B cell (primary cell): ENCODE measurements around the gene TSSC4. TPM values are rescaled to one million over a fixed set of nuclear protein-coding genes. Genes with fewer than 3 reads are reported as not detected.

ENCODE experiments used
- ATAC-seq: fragments of 200-7000 bp; cut with Tn5 transposase; one replicate; pipeline ENCODE4 v1.10.0; 2021; ENCODE audit warnings: low read depth, mild to moderate bottlenecking, moderate number of reproducible peaks, moderate library complexity
- CTCF ChIA-PET: fragments of 350-600 bp; sonication (Branson Sonifier 250); formaldehyde crosslinking; loops from one replicate; lab custom pipeline; 2021; ENCODE audit warnings: antibody characterized with exemption, inconsistent platforms; lab: Charles Lee
- POLR2A ChIA-PET: fragments of 350-600 bp; sonication (Branson Sonifier 250); formaldehyde crosslinking; loops from one replicate; lab custom pipeline; 2021; ENCODE audit warnings: antibody characterized with exemption; lab: Charles Lee
- DNase-seq: peaks from one replicate; pipeline ENCODE4 v3.0.0; 2013
- H2AFZ ChIP-seq: 2 replicates; pipeline ENCODE4 v1.6.1; 2012; ENCODE audit warnings: mild to moderate bottlenecking, low read depth, low read length; ENCODE audit not compliant: insufficient read depth, poor library complexity, severe bottlenecking
- H3K27ac ChIP-seq, 2 donors: 1 replicate in 1 of 2; 2 replicates in 1 of 2; pipeline ENCODE4 v1.5.1; 2012 to 2013; ENCODE audit warnings: low read length in 2 of 2, mild to moderate bottlenecking in 2 of 2, moderate library complexity in 1 of 2
- H3K27me3 ChIP-seq, 4 experiments: fragments of 200-600 bp in 1 of 4; sonication (generic) in 1 of 4; replicated peaks in 1 of 4; 1 replicate in 2 of 4; 2 replicates in 2 of 4; pipeline versions ENCODE4 v1.6.1 to v1.7.0; 2013 to 2016; ENCODE audit warnings: low read length in 3 of 4, mild to moderate bottlenecking in 2 of 4, mixed read lengths in 1 of 4, moderate library complexity in 1 of 4; ENCODE audit not compliant: insufficient read depth in 4 of 4, control insufficient read depth in 3 of 4; ENCODE audit errors: control extremely low read depth in 1 of 4
- H3K36me3 ChIP-seq, 2 experiments: replicated peaks in 1 of 2; 1 replicate in 1 of 2; 2 replicates in 1 of 2; pipeline versions ENCODE4 v1.6.1 to v1.7.1; 2013; ENCODE audit warnings: low read length in 1 of 2; ENCODE audit not compliant: insufficient read depth in 2 of 2, control insufficient read depth in 1 of 2; ENCODE audit errors: control extremely low read depth in 1 of 2, extremely low read depth in 1 of 2
- H3K4me1 ChIP-seq, 2 donors: fragments of 200-600 bp in 1 of 2; sonication (generic) in 1 of 2; 1 replicate in 1 of 2; 2 replicates in 1 of 2; pipeline versions ENCODE4 v1.5.1 to v1.6.1; 2013 to 2017; ENCODE audit warnings: low read length in 2 of 2; ENCODE audit not compliant: control insufficient read depth in 2 of 2, insufficient read depth in 2 of 2
- H3K4me2 ChIP-seq: replicated peaks from 2 replicates; pipeline ENCODE3; 2012; ENCODE audit warnings: mild to moderate bottlenecking, low read depth, low read length; ENCODE audit not compliant: poor library complexity, severe bottlenecking
- H3K4me3 ChIP-seq, 5 experiments: fragments of 200-600 bp in 1 of 5; sonication (generic) in 1 of 5; 1 replicate in 3 of 5; 2 replicates in 2 of 5; pipeline versions ENCODE4 v1.5.1 to v1.7.0; 2011 to 2016; ENCODE audit warnings: low read length in 4 of 5, mild to moderate bottlenecking in 4 of 5, low read depth in 2 of 5, control low read depth in 1 of 5, moderate library complexity in 1 of 5; ENCODE audit not compliant: insufficient read depth in 1 of 5; ENCODE audit errors: control extremely low read depth in 1 of 5, extremely low read depth in 1 of 5
- H3K79me2 ChIP-seq: fragments of 200-600 bp; sonication (generic); one replicate; pipeline ENCODE4 v1.6.0; 2016; ENCODE audit warnings: low read length; ENCODE audit not compliant: control insufficient read depth, insufficient read depth
- H3K9ac ChIP-seq: fragments of 200-600 bp; sonication (generic); 2 replicates; pipeline ENCODE4 v1.6.1; 2017; ENCODE audit warnings: mild to moderate bottlenecking, low read length, moderate library complexity
- H3K9me3 ChIP-seq, 3 donors: one replicate each; pipeline versions ENCODE4 v1.6.1 to v1.7.1; 2013; ENCODE audit warnings: low read length in 2 of 3; ENCODE audit not compliant: control insufficient read depth in 2 of 3, insufficient read depth in 1 of 3; ENCODE audit errors: control extremely low read depth in 1 of 3
- H4K20me1 ChIP-seq: 2 replicates; pipeline ENCODE4 v1.6.0; 2012; ENCODE audit warnings: mild to moderate bottlenecking, low read length; ENCODE audit not compliant: insufficient read depth, control insufficient read depth, poor library complexity, severe bottlenecking
- H3K27ac Mint-ChIP-seq: one replicate; pipeline ENCODE4 v1.8.0; 2021; ENCODE audit warnings: mixed read lengths
- H3K27me3 Mint-ChIP-seq: one replicate; pipeline ENCODE4 v1.8.0; 2021; ENCODE audit warnings: mixed read lengths
- H3K4me1 Mint-ChIP-seq: one replicate; pipeline ENCODE4 v1.8.0; 2021; ENCODE audit warnings: mixed read lengths
- H3K4me3 Mint-ChIP-seq: one replicate; pipeline ENCODE4 v1.8.0; 2021; ENCODE audit warnings: mixed read lengths
- H3K9me3 Mint-ChIP-seq: one replicate; pipeline ENCODE4 v1.8.0; 2022; ENCODE audit warnings: mixed read lengths; ENCODE audit not compliant: insufficient read depth
- EZH2 ChIP-seq: IDR thresholded peaks from 2 replicates; pipeline ENCODE4 v1.6.1; 2012; ENCODE audit warnings: borderline replicate concordance, low read depth, mild to moderate bottlenecking, moderate library complexity, low read length; ENCODE audit not compliant: insufficient read depth, poor library complexity, severe bottlenecking
- WGBS: methylation state at CpG from one replicate; pipeline ENCODE4 v1.1.5; 2013; ENCODE audit warnings: missing lambda C conversion rate; ENCODE audit not compliant: insufficient coverage; 5-methylcytosine and 5-hydroxymethylcytosine counted together
- intact Hi-C: fragments of 100-400 bp; cut with micrococcal nuclease; formaldehyde crosslinking; loops from one replicate; pipeline ENCODE4 v1.10.0; 2022
- polyA plus RNA-seq: library from polyadenylated mRNA; depleted of rRNA; stranded (reverse); fragments of >200 nt; gene quantifications from 2 replicates; pipeline ENCODE4 v1.2.3, GENCODE V29; 2012
- total RNA-seq, 2 donors: library from RNA; stranded (reverse); fragments of 120-200 nt in 1 of 2; gene quantifications; 1 replicate in 1 of 2; 2 replicates in 1 of 2; pipeline versions ENCODE4 v1.2.3 to v1.2.4, GENCODE V29; 2013 to 2022
- TF ChIP-seq, protein P1 (sequence below): fragments of 200-600 bp; IDR thresholded peaks from one replicate; pipeline ENCODE4 v1.8.0; 2022; ENCODE audit warnings: antibody characterized with exemption, mild to moderate bottlenecking

Gene TSSC4
- total and polyA plus RNA-seq, 2 donors (not counting 1 experiment from before 2014, with no cell fraction given): 49.4 to 57.5 TPM

DNA sequence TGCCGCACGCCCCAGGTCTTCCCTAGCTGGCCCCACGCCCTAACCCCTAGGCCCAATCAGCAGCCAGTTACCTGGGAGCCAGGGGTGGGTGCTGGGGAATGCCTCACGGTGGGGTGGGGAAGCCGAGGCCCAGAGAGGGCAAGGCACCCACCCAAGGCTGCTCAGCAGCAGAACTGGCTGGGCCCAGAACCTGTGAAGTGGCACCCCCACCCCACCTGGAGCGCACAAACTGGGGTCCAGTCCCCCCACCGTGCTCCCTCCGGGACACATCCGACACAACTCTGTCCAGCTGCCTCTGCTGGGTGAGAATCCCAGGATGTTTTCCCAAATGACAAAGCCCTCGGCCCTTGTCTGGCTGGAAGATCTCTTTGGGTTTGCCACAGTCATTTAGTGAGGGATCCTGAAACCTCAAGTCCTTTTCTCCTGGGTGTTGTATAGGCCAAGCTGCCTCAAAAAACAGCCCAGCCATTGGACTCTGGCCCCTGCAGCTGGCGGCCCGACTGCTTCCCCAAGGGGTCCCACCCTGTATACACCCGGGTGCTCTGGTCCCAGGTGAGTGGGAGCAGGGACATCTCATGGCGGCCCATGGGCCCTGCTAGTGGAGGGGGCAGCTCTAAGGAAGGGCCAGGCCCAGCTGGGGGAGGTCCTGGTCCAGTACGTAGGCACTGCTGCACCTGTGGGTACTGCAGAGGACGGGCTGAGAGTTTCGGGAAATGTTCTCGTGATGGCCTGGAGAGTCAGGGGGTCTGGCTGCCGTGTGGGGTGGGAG, 20.9 kb downstream of the TSSC4 start:
- Histone ChIP-seq H4K20me1 (no peaks in the 10 kb centered on the region), H3K36me3 (no peaks in the 10 kb centered on the region), H3K27me3 (peaks cover 0 to 3% (median 0%) of the 10 kb centered on the region in 4 experiments), H3K9ac (no peak overlapping the region), H3K4me2 (no peak overlapping the region), H3K9me3 (peaks cover 0 to 2% (median 0%) of the 10 kb centered on the region in 3 donors), H3K4me1 (peaks cover 5 to 15% of the 10 kb centered on the region in 2 donors), H3K79me2 (no peaks in the 10 kb centered on the region), H2AFZ (no peak overlapping the region), H3K4me3 (no peak overlapping the region), H3K27ac (no peak overlapping the region)
- Mint-ChIP-seq H3K9me3 (no peaks in the 10 kb centered on the region), H3K27ac (no peak overlapping the region), H3K27me3 (no peaks in the 10 kb centered on the region), H3K4me1 (peaks cover 3% of the 10 kb centered on the region), H3K4me3 (no peak overlapping the region)
- TF ChIP-seq, protein P1, sequence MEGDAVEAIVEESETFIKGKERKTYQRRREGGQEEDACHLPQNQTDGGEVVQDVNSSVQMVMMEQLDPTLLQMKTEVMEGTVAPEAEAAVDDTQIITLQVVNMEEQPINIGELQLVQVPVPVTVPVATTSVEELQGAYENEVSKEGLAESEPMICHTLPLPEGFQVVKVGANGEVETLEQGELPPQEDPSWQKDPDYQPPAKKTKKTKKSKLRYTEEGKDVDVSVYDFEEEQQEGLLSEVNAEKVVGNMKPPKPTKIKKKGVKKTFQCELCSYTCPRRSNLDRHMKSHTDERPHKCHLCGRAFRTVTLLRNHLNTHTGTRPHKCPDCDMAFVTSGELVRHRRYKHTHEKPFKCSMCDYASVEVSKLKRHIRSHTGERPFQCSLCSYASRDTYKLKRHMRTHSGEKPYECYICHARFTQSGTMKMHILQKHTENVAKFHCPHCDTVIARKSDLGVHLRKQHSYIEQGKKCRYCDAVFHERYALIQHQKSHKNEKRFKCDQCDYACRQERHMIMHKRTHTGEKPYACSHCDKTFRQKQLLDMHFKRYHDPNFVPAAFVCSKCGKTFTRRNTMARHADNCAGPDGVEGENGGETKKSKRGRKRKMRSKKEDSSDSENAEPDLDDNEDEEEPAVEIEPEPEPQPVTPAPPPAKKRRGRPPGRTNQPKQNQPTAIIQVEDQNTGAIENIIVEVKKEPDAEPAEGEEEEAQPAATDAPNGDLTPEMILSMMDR: no peak
- no peak for TF ChIP-seq EZH2
- intact Hi-C loops: no loop called here
- DNase-seq (peak; percentile 27), ATAC-seq (no peak)
- POLR2A ChIA-PET: interaction anchor here (0.6 to 2.5 kb wide), 3 partner anchors 110 to 119 kb away, joined by 3 to 22 read pairs (median 18); partner anchors contain the start of genes C11orf21 and TSPAN32
- WGBS: 81% methylated on average over 19 of the region's 19 CpGs
- CTCF ChIA-PET: interaction anchor here (0.5 to 11.1 kb wide), 47 partner anchors 10 to 988 kb away, joined by 3 to 583 read pairs (median 4); partner anchors contain the start of genes ASCL2, C11orf21, CD81 and TSPAN32

DNA sequence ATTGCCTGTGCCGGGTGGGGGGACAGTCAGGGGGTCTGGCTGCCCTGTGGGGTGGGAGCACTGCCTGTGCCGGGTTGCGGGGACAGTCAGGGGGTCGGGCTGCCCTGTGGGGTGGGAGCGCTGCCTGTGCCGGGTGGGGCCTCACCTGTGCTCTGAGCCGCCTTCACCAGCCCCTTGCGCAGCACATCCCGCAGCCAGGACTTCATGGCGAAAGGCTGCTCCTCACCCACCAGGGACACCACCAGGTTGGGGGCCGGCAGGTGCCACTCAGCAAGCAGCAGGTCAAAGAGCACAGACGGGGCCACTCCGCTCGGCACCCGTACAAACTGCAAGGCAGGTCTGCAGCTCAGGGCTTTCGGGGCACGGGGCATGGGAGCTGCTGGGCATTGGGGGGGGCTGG, 21.4 kb downstream of the TSSC4 start:
- ChIA-PET CTCF (interaction anchor here (0.6 to 11.1 kb wide), 12 partner anchors 9 to 987 kb away, joined by 3 to 583 read pairs (median 6); partner anchors contain the start of genes C11orf21 and TSPAN32), POLR2A (no interaction called here)
- H3K9me3 ChIP-seq: peaks cover 0 to 2% (median 0%) of the 10 kb centered on the region in 3 donors
- Mint-ChIP-seq H3K27me3 (no peaks in the 10 kb centered on the region), H3K4me3 (no peak overlapping the region), H3K27ac (no peak overlapping the region), H3K4me1 (peaks cover 3% of the 10 kb centered on the region), H3K9me3 (no peaks in the 10 kb centered on the region)
- intact Hi-C loops: no loop called here
- no peak for DNase-seq
- no peaks in the 10 kb centered on the region for H3K36me3 ChIP-seq
- 94% methylated on average over 17 of the region's 17 CpGs for WGBS
- no peak overlapping the region for H3K4me2 ChIP-seq
- H3K79me2 ChIP-seq: no peaks in the 10 kb centered on the region
- H3K27ac ChIP-seq: no peak overlapping the region
- no peak overlapping the region for H3K9ac ChIP-seq
- no peak for TF ChIP-seq EZH2
- TF ChIP-seq, protein P1: no peak
- peaks cover 5 to 15% of the 10 kb centered on the region in 2 donors for H3K4me1 ChIP-seq
- no peak for ATAC-seq
- H3K4me3 ChIP-seq: no peak overlapping the region
- H2AFZ ChIP-seq: no peak overlapping the region
- H3K27me3 ChIP-seq: peaks cover 0 to 3% (median 0%) of the 10 kb centered on the region in 4 experiments
- H4K20me1 ChIP-seq: no peaks in the 10 kb centered on the region
